ENCODE results near the gene GABARAP.

The GABARAP gene

DNA sequence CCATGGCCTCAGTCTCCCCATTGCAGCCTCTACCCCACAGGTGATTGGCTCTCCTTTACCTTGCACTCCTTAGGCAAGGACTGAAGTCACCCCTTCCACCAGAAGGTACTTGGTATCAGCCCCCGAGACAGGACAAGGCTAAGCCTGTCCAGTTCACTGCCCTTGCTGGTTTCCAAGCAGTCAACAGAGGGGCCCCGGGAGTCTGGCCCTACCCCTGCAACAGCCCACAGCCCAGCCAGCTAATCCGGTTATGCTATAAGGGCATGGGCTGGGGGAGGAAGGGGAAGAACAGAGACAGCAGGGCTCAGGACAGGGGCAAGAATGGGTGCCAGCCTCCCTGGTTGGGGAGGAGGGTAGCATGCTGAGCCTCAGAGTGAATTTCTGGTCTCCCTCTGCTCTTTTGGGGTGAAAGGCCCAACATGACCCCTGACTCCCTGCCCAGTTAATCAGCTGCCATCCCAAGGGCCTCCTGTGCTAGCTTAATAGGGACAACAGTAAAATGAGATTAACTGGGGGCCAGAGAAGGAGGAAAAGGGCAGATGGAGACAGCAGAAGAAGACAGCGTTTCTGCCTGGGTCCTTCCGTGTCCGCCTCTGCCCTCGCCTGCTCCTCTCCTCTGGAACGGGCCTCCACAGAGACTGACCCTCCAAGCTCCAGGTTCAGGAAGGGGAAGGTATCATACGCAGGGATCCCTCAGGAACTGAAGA lies 33.3 kb downstream of the GABARAP start:
- DNase-seq (ENCODE audit: low read depth in 2 of 2, low spot score in 1 of 2), result no peak

DNA sequence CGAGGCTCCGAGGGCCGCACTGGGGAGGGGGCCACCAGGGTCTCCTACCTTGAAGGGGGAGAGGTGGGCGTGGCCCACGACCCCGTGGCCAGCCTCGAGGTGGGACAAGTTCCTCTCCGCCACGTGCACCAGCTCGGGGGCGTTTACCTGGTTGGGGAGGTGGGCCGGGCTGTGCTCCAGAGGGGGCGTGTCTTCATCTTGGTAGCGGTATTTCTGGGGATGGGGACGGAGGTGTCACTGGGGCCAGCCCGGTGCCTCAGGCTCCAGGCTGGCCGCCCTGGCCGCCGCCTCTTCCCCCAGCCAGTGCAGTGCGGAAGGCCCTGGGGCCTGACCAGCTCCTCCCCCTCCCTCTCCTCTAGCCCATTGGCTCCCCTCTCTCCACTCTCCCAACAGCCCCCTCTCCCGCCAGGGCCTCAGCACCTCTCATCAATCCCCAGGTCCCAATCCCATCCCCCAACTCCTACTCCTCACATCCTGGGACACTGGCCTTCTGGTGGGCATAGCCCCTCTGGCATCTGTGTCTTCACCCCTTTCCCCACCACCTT lies 34.1 kb downstream of the GABARAP start:
- no peak for DNase-seq (ENCODE audit: low read depth in 2 of 2, low spot score in 1 of 2)

DNA sequence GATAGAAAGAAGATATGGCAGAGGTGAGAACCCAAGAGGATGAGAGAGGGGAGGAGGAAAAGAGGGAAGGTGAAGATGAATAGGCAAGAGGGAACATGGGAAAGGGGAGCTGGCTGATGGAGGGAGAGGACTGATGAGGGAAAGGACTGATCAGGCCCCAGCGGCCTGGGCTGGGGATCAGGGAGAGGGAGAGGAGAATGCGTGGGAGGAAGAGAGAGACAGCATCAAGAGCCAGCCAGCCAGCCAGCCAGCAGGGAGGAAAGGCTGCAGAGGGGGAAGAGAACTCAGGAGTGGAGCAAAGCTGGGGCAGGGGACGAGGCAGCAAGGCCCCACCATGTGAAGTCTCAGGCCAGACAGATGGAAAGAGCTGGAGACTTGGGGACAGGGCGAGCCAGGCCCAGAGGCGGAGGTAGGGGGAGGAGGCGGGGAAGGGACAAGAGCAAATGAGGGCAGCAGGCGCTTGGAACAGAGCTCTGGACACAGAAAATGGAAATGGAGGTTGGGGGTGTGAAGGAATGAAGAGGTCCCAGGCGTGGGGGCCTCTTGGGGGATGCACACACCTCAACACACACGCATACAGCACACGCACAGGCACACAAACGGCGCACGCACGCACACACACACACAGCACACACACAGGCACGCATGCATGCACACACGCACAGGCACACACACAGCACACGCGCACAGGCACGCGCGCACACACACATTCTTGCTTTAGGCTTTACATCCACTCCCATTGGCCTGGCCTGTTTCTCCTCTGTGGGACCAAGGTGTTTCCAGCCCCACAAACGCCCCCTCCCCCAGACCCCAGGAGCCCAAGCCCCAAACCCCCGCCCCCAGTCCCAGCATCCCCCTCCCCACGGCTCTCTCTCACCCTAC lies 34.9 kb downstream of the GABARAP start:
- no peak for DNase-seq (ENCODE audit: low read depth in 2 of 2, low spot score in 1 of 2)

DNA sequence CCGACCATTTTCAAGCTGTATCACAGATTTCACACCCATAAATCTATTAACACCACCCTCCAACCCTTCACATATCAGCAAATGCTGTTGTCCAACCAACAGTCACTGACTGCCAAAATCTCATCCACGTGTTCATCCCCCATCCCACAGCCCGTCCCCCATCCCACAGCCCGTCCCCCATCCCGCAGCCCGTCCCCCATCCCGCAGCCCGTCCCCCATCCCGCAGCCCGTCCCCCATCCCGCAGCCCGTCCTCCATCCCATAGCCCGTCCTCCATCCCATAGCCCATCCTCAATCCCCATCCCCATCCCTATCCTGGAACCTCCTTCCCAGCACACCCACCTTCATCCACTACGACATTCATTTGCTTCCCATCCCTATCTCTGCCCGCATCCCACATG lies 36.7 kb downstream of the GABARAP start:
- no peak for DNase-seq (ENCODE audit: low read depth in 2 of 2, low spot score in 1 of 2)

DNA sequence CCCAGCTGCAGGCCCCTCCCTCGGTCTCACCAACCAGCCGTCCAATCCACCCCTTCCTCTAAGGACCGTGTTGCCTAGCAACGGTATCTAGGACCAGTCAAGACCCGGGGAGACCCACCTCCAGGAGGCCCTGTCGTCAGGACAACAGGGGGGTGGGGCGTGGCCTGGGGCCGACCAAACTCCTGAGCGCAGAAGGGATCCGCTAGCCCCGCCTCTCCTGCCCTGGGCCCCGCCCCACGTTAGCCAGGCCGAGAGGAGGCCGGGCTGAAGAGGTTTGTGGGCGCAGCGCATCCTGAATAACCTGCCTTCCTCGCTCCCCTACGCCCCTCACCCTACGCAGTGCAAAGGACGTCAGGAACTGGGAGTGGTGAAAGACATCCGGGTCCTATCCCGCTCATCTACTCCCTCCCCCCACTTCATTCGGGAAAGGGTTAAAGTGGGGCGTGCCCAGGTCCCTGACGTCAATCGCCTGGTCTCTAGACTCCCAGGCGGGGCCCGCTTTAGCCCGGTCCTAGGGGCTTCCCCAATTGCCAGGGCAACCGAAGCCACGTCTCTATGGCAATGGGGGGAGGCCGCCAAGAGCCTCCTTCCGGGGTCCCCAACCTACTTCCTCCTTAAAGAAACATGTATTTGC lies 37.3 kb downstream of the GABARAP start:
- DNase-seq (ENCODE audit: low read depth in 2 of 2, low spot score in 1 of 2), result peak; percentile 84 to 89

DNA sequence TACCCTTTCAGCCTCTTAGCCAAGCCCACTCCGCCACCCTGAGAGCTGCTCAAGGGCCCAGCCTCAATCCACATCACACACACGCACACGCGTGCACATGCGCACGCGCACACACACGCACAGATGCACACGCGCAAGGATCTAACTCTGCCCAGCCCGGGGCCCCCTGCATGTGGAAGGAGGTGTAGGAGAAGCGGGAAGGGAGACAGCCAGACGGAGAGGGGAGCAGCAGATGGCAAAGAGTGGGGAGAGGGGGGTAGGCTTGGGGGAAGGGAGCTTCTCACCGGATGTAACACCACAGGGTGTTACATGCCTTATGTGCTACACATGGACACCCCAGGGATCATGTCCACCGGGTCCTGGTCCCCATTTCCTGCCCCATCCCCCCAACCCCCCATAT lies 37.9 kb downstream of the GABARAP start:
- DNase-seq (ENCODE audit: low read depth in 2 of 2, low spot score in 1 of 2), result no peak

DNA sequence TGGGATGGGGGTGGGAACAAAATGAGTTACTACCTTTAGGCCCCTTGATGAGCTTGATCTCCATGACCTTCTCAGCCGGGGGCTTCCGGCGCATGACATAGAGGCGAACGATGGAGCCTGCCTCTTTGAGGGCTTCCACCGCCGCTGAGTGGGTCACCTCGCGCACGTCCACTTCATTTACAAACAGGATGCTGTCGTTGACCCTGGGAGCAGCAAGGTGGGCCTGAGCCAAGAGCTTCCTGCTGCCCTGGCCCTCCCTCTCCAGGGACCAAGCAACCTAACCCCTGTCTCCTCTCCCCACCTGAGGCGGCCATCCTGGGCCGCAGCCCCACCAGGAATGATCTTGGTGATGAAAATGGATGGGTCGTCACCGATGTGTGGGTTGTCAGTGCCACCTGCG lies 38.9 kb downstream of the GABARAP start:
- no peak for DNase-seq (ENCODE audit: low read depth in 2 of 2, low spot score in 1 of 2)

DNA sequence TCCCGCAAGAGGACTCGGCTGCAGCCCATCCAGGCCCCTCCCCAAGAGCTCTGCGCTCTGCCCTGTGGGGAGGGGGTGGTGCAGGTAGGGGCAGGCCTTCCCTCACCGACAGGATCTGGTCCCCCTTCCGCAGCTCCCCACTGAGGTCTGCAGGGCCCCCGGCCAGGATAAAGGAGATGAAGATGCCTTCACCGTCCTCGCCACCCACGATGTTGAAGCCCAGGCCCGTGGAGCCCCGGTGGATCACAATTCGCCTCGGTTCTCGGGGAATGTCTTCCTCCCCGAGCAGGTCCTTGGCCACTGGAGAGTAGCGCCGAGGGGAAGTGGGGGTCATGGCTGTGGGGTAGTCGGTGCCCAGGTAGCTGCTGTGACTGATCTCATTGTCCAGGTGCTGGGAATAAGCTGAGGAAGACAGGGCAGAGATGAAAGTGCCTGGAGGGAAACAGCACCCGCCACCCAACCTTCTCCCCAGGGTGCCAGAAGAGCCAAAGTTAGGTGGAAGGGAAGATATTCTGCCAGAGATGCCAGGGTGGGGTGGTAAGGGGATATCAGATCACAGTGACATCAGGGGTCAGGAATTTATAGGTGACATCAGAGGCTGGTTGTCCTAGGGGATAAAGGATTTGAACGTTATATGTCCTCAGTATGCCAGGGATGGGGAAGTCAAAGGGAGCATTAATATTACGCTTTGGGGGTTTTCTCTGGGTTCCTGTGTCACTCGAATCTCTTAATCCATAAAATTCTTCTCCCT lies 45.4 kb downstream of the GABARAP start:
- no peak for DNase-seq (ENCODE audit: low read depth in 2 of 2, low spot score in 1 of 2)

DNA sequence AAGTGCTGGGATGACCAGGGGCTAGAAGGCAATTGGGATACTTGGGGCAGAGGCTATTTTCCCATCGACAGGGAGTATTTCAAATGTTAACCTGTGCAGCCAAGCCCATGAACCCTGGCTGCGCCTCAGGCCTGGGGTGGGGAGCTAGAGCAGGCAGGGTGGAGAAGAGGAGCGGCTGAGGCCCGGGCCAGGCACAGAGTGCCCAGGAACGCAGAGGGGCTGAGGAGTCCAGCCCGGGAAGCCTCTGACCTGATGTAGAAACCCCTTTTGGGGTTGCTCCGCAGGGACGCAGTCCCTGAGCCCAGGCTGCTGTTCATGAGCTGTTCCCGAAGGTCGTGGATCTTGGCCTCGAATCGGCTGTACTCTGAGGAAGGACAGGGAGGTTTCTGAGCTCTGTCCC lies 46.3 kb downstream of the GABARAP start:
- DNase-seq (ENCODE audit: low read depth in 2 of 2, low spot score in 1 of 2), result no peak

DNA sequence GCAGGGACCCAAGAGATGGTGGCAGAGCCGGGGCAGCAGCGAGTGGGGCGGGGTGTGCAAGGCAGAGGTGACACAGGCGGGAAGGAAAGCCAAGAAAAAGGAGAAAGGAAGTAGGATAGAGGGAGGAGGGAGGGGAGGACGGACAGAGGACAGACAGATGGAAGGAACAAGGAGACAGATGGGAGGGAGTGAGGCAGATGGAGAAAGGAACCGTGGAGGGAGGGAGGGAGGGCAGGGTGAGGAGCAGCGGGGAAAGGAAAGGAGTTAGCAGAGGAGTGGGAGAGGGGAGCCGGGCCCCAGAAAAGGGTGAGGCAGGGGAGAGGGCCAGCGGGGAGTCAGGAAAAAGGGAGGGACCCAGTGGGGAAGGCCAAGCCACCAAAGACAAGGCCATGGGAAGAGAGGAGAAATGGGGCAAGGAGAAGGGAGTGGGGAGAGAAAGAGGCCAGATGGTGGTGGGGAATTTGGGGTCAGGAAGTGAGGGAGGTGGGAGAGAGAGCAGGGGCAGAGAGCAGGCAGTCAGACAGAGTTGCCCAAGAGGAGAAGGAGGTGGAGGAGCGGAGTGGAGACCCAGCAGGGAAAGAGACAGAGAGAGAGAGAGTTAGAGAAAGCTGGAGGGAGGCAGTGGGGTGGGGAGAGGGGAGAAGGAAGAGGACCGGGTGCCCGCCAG lies 49.8 kb downstream of the GABARAP start:
- DNase-seq (ENCODE audit: low read depth in 2 of 2, low spot score in 1 of 2), result no peak

DNA sequence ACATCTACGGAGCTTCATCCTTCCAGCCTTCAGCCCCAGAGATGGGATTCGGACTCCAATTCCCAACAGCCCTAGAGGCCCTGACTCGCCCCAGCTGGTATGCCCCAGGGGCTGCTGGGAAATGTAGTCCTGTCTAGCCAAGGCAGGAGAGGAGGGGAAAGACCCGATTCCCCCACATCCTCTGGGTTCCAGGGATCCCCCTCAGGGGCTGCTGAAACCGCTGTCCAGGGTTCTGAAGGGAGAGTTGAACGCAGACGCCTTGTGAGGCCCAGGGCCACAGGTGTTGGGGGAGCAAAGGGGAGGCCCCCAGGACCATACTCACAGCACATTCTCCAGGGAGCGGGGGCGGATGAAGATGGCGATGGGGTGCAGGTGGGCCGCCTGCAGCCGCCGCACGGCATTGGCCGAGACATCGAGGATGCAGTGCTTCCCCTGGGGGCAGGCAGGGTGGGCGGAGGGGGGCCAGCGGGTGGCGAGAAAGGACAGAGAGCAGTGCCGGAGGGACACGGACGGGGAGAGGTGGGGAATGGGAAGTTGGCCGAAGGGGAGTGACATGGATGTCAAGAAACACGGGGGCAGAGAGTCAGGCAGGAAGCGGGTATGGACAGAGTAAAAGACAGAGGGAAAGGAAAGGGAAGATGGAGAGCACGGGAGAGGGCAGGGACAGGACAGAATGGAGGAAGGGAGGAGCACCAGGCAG lies 50.5 kb downstream of the GABARAP start:
- no peak for DNase-seq (ENCODE audit: low read depth in 2 of 2, low spot score in 1 of 2)

DNA sequence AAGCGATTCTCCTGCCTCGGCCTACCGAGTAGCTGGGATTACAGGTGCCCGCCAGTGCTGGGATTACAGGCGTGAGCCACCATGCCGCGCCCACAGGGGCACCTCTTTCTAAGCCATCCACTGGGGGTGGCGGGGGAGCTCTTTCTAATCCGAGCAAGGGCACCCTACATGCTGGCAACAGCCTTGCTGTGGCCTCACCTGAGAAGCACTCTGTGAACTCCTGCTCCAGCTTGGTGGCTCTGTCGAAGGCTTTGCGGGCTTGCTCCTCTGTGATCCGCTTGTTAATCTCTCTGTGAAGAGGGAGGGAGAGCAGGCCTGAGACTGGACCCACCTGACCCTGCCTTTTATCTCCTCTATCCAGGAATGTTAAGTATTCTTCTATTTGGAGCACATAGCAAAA lies 51.2 kb downstream of the GABARAP start:
- DNase-seq (ENCODE audit: low read depth in 2 of 2, low spot score in 1 of 2), result no peak

DNA sequence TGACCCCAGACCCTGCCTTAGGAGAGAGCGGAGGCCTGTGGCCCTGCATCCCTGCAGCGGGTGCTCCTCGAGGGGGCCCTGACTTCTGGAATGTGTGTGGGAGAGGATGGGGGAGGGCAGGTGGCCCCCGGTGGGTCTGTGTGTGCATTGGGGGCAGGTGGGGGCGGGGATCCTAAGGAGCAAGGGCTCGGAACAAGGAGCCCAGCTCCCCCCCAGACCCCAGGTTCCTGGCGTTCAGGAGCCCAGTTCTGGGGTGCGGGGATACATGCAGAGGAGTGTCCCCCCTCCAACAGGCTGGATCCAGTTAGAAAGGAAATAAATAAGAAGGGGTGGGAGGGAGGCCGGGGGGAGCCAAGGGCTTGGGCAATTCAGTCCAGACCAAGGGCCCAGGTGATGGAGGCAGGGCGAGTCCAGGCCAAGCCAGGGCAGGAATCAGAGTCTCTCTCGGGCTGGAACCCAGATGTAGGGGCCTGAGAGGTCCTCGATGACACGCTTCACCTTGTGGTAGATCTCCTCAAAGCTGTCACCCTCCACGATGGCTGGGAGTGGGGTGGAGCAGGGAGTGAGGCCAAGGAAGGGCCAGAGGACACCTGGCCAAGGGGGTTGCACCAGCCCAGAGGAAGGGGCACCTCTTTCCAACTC lies 51.9 kb downstream of the GABARAP start:
- no peak for DNase-seq (ENCODE audit: low read depth in 2 of 2, low spot score in 1 of 2)
